HG03159 (cell line): ENCODE measurements around the gene IRAK3.
A peak's percentile ranks its signal among the peaks of the same experiment; 100 is the strongest.

Source experiments
- ATAC-seq: cut with Tn5 transposase; IDR thresholded peaks from one replicate; pipeline ENCODE4 v1.9.1; 2021; ENCODE audit warnings: mild to moderate bottlenecking, moderate library complexity; ENCODE audit not compliant: unreplicated experiment

IRAK3 gene

GRCh38 chr12:66252771-66253170 is 63.8 kb downstream of the IRAK3 start:
- ATAC-seq = no peak

- no peak for ATAC-seq
Observed at GRCh38 chr12:66255737-66256136, 66.7 kb downstream of the IRAK3 start.

- no peak for ATAC-seq
Observed at GRCh38 chr12:66258011-66258410, 69.0 kb downstream of the IRAK3 start.

GRCh38 chr12:66262737-66263136 is 73.7 kb downstream of the IRAK3 start:
- no peak for ATAC-seq

GRCh38 chr12:66268562-66268961 is 79.5 kb downstream of the IRAK3 start:
- ATAC-seq = no peak

- no peak for ATAC-seq
Observed at GRCh38 chr12:66269142-66269541, 80.1 kb downstream of the IRAK3 start.

GRCh38 chr12:66269757-66270383 is 80.9 kb downstream of the IRAK3 start:
- peak; percentile 57 for ATAC-seq

- ATAC-seq = no peak
Observed at GRCh38 chr12:66270613-66271012, 81.6 kb downstream of the IRAK3 start.

GRCh38 chr12:66272650-66273049 is 83.6 kb downstream of the IRAK3 start:
- no peak for ATAC-seq

GRCh38 chr12:66273147-66273546 is 84.1 kb downstream of the IRAK3 start:
- ATAC-seq = no peak

- no peak for ATAC-seq
Observed at GRCh38 chr12:66275040-66275439, 86.0 kb downstream of the IRAK3 start.

- no peak for ATAC-seq
Observed at GRCh38 chr12:66279123-66279712, 90.2 kb downstream of the IRAK3 start.

- no peak for ATAC-seq
Observed at GRCh38 chr12:66280561-66280960, 91.5 kb downstream of the IRAK3 start.

GRCh38 chr12:66282244-66282643 is 93.2 kb downstream of the IRAK3 start:
- no peak for ATAC-seq

GRCh38 chr12:66287275-66287674 is 98.3 kb downstream of the IRAK3 start:
- ATAC-seq = no peak

GRCh38 chr12:66288121-66288520 is 99.1 kb downstream of the IRAK3 start:
- no peak for ATAC-seq

GRCh38 chr12:66289485-66289884 is 100.5 kb downstream of the IRAK3 start:
- no peak for ATAC-seq

- ATAC-seq = no peak
Observed at GRCh38 chr12:66290716-66291200, 101.7 kb downstream of the IRAK3 start.

- no peak for ATAC-seq
Observed at GRCh38 chr12:66296176-66296683, 107.2 kb downstream of the IRAK3 start.

GRCh38 chr12:66297080-66297479 is 108.1 kb downstream of the IRAK3 start:
- ATAC-seq = no peak

- no peak for ATAC-seq
Observed at GRCh38 chr12:66297923-66298322, 108.9 kb downstream of the IRAK3 start.
